HCT116 (cell line): ENCODE results near the gene TSC2. TPM values are rescaled to one million over a fixed set of nuclear protein-coding genes. Genes with fewer than 3 reads are reported as not detected.

ENCODE experiments used
- ATAC-seq: fragments of 200-7000 bp; cut with Tn5 transposase; 2 replicates; pipeline ENCODE4 v1.9.1; 2020; ENCODE audit warnings: mild to moderate bottlenecking, moderate library complexity
- BruUV-seq: library from RNA; stranded (reverse); fragments of 400-500 nt; replicated peaks from 2 replicates; lab custom pipeline; 2021; lab: Mats Ljungman, UMichigan
- CTCF ChIA-PET: fragments of 300-600 bp; sonication (Branson Sonifier 250); formaldehyde crosslinking; loops from one replicate; lab custom pipeline; 2021; ENCODE audit warnings: antibody characterized with exemption; lab: Charles Lee
- POLR2A ChIA-PET: fragments of 300-600, 350-600 bp; sonication (Branson Sonifier 250); formaldehyde crosslinking; loops from one replicate; lab custom pipeline; 2021; ENCODE audit warnings: antibody characterized with exemption; lab: Charles Lee
- RAD21 ChIA-PET, 2 experiments: fragments of 300-600 bp; sonication (Branson Sonifier 250); formaldehyde crosslinking; loops; one replicate each; lab custom pipeline; 2023; ENCODE audit warnings: low total read pairs in 2 of 2; ENCODE audit not compliant: uncharacterized antibody in 2 of 2, unreplicated experiment in 2 of 2, low non-redundant PET in 1 of 2; lab: Charles Lee
- DNase-seq: peaks from one replicate; pipeline ENCODE4 v3.0.0-alpha.2; 2010; ENCODE audit warnings: low read depth, low spot score
- H2AFZ ChIP-seq: fragments of 200-600 bp; shearing (Covaris generic), sonication (generic); 2 replicates; pipeline ENCODE4 v1.6.1; 2017; ENCODE audit warnings: low read depth, mixed run types, mixed read lengths, antibody characterized with exemption, low read length; ENCODE audit not compliant: poor library complexity, severe bottlenecking
- H3K27ac ChIP-seq: 2 replicates; pipeline ENCODE4 v1.5.1; 2012; ENCODE audit warnings: low read depth, low read length
- H3K27me3 ChIP-seq: fragments of 200-600 bp; sonication (generic); 2 replicates; pipeline ENCODE4 v1.6.1; 2016; ENCODE audit warnings: mixed run types, low read length, mixed read lengths; ENCODE audit not compliant: insufficient read depth
- H3K36me3 ChIP-seq, 2 experiments: fragments of 200-500 bp in 1 of 2; fragments of 200-600 bp in 1 of 2; sonication (Bioruptor generic) in 1 of 2; sonication (generic) in 1 of 2; 2 replicates each; pipeline versions ENCODE4 v1.5.1 to v1.6.1; 2014 to 2016; ENCODE audit warnings: low read length in 2 of 2, inconsistent platforms in 1 of 2, mixed read lengths in 1 of 2, mixed run types in 1 of 2; ENCODE audit not compliant: insufficient read depth in 2 of 2, control insufficient read depth in 1 of 2
- H3K4me1 ChIP-seq, 2 experiments: fragments of 200-600 bp in 1 of 2; sonication (generic) in 1 of 2; 2 replicates each; pipeline versions ENCODE4 v1.5.1 to v1.6.1; 2012 to 2017; ENCODE audit warnings: low read length in 2 of 2, inconsistent platforms in 1 of 2, mild to moderate bottlenecking in 1 of 2, mixed read lengths in 1 of 2, mixed run types in 1 of 2, moderate library complexity in 1 of 2; ENCODE audit not compliant: insufficient read depth in 2 of 2, control insufficient read depth in 1 of 2
- H3K4me2 ChIP-seq: fragments of 200-600 bp; sonication (generic); 2 replicates; pipeline ENCODE4 v1.6.1; 2017; ENCODE audit warnings: mixed run types, low read length, mixed read lengths
- H3K4me3 ChIP-seq, 2 experiments: fragments of 200-600 bp in 1 of 2; sonication (generic) in 1 of 2; replicated peaks in 1 of 2; 2 replicates each; pipeline ENCODE4 v1.5.1; 2011 to 2016; ENCODE audit warnings: low read length in 2 of 2, control low read depth in 1 of 2, low read depth in 1 of 2, mild to moderate bottlenecking in 1 of 2, mixed read lengths in 1 of 2, mixed run types in 1 of 2
- H3K79me2 ChIP-seq: fragments of 200-600 bp; sonication (generic); 2 replicates; pipeline ENCODE4 v1.6.1; 2017; ENCODE audit warnings: mild to moderate bottlenecking, mixed run types, low read length, moderate library complexity, mixed read lengths; ENCODE audit not compliant: insufficient read depth
- H3K9ac ChIP-seq: fragments of 200-600 bp; sonication (generic); 2 replicates; pipeline ENCODE4 v1.6.1; 2016; ENCODE audit warnings: low read length, mixed read lengths
- H3K9me2 ChIP-seq: fragments of 200-600 bp; sonication (generic), shearing (Covaris generic); 2 replicates; pipeline ENCODE4 v1.6.1; 2017; ENCODE audit warnings: mixed run types, mild to moderate bottlenecking, moderate library complexity; ENCODE audit not compliant: insufficient read depth
- H3K9me3 ChIP-seq, 2 experiments: fragments of 200-500 bp in 1 of 2; fragments of 200-600 bp in 1 of 2; sonication (Bioruptor generic) in 1 of 2; sonication (generic) in 1 of 2; 2 replicates each; pipeline ENCODE4 v1.6.1; 2014 to 2017; ENCODE audit warnings: low read length in 2 of 2, mixed read lengths in 2 of 2, inconsistent platforms in 1 of 2, low read depth in 1 of 2, mild to moderate bottlenecking in 1 of 2, mixed run types in 1 of 2, moderate library complexity in 1 of 2; ENCODE audit not compliant: control insufficient read depth in 1 of 2, insufficient read depth in 1 of 2
- H4K20me1 ChIP-seq: fragments of 200-600 bp; sonication (generic), shearing (Covaris generic); 2 replicates; pipeline ENCODE4 v1.6.1; 2017; ENCODE audit warnings: mixed run types, mild to moderate bottlenecking, moderate library complexity; ENCODE audit not compliant: insufficient read depth
- CBX3 ChIP-seq: IDR thresholded peaks from 2 replicates; pipeline ENCODE4 v1.6.1; 2012; ENCODE audit warnings: low read depth
- CEBPB ChIP-seq: IDR thresholded peaks from 2 replicates; pipeline ENCODE4 v1.6.1; 2012; ENCODE audit warnings: low read depth
- EGR1 ChIP-seq: IDR thresholded peaks from 2 replicates; pipeline ENCODE4 v1.6.1; 2012; ENCODE audit warnings: low read depth
- EZH2 ChIP-seq: fragments of 200-600 bp; sonication (generic); IDR thresholded peaks from 2 replicates; pipeline ENCODE4 v1.6.1; 2017; ENCODE audit warnings: antibody characterized with exemption, mixed run types
- EZH2phosphoT487 ChIP-seq: fragments of 200-600 bp; IDR thresholded peaks from 2 replicates; pipeline ENCODE4 v1.6.1; 2018; ENCODE audit warnings: antibody characterized with exemption, borderline replicate concordance
- JUND ChIP-seq: IDR thresholded peaks from 2 replicates; pipeline ENCODE4 v1.6.1; 2012
- MAX ChIP-seq: IDR thresholded peaks from 2 replicates; pipeline ENCODE4 v1.6.1; 2012
- POLR2AphosphoS5 ChIP-seq: IDR thresholded peaks from 2 replicates; pipeline ENCODE4 v1.6.1; 2011; ENCODE audit warnings: mild to moderate bottlenecking, low read depth, low read length, moderate library complexity
- RAD21 ChIP-seq: IDR thresholded peaks from 2 replicates; pipeline ENCODE4 v1.6.1; 2012; ENCODE audit warnings: low read depth, mild to moderate bottlenecking
- SIN3A ChIP-seq: IDR thresholded peaks from 2 replicates; pipeline ENCODE4 v1.6.1; 2012; ENCODE audit warnings: low read depth
- intact Hi-C: fragments of 100-400 bp; cut with micrococcal nuclease; formaldehyde crosslinking; loops from 2 replicates; pipeline ENCODE4 v1.10.0; 2022
- total RNA-seq: library from RNA; stranded (reverse); gene quantifications from one replicate; pipeline ENCODE4 v1.2.1, GENCODE V29; 2021; ENCODE audit not compliant: unreplicated experiment
- TF ChIP-seq, protein P1 (sequence below): IDR thresholded peaks from 2 replicates; pipeline ENCODE4 v1.6.1; 2012

TSC2 gene
- total RNA-seq, 1 experiment from 2014 or later: 74.1 TPM

DNA sequence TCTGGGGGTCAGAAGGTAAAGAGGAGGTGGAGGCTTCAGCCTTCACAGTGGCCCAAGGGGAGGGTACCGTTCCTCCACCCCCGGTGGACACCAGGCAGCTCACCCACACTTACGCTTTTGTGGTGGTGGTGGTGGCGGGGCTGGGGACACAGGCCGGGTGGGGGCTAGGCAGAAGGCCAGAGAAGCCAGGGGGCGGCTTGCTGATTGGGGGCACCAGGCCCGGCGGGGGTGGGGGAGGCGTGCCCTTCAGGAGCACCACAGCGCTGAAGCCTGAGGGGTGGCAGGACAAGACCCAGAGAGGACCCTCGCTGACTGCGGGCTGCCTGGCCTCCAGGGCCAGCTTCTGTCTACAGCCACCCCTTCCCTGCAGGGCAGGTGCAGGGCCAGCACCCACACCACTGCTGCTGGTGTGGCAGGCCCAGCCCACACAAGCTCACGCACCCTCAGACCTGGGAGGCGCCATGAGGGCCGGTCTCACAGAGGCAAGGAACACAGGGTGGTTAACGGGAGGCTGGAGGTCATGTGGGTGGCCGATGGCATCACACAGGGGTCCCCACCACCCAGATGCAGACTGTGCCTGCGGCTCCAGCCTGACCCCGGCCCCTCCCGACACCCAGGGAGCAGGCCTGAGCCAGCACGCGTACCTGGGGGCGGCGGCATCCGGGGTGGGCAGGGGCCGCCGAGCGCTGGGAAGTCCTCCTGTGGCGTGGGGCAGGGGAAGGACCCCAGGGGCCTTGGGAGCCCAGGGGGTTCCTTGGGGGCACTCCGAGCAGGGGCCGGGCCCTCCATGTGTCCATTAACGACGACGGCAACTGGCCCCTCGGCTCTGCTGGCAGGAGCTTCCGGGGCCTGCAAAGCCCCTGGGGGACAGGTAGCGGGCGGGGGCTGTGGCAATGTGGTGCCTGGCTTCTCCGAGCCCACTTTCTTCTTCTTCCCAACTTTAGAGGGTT is 48.7 kb upstream of the TSC2 start:
- no peak overlapping the region for H2AFZ ChIP-seq
- no peak overlapping the region for H3K4me3 ChIP-seq
- DNase-seq: no peak
- BruUV-seq: no TSS peak
- no peak overlapping the region for H3K27ac ChIP-seq
- no peaks in the 10 kb centered on the region for H3K9me3 ChIP-seq
- ChIA-PET CTCF (no interaction called here), POLR2A (interaction anchor here (1.8 kb wide), 1 partner anchor 9 kb away, joined by 3 read pairs; no protein-coding TSS in a partner anchor), RAD21 (no interaction called here)
- no peaks in the 10 kb centered on the region for H3K9me2 ChIP-seq
- H3K9ac ChIP-seq: no peak overlapping the region
- peaks cover 28% of the 10 kb centered on the region for H3K79me2 ChIP-seq
- H3K4me1 ChIP-seq: peaks cover 2 to 7% of the 10 kb centered on the region in 2 experiments
- no peak overlapping the region for H3K4me2 ChIP-seq
- peaks cover 25 to 51% of the 10 kb centered on the region in 2 experiments; a peak in 3 of 4 replicates for H3K36me3 ChIP-seq
- H4K20me1 ChIP-seq: no peaks in the 10 kb centered on the region; the same call in 1 of the 2 replicates
- intact Hi-C loops: no loop called here
- no peak for ATAC-seq
- no peak for TF ChIP-seq SIN3A
- TF ChIP-seq MAX: no peak
- no peak for TF ChIP-seq EGR1
- TF ChIP-seq CBX3: no peak
- no peak for TF ChIP-seq POLR2AphosphoS5
- no peak for TF ChIP-seq JUND
- no peak for TF ChIP-seq RAD21
- TF ChIP-seq, protein P1, sequence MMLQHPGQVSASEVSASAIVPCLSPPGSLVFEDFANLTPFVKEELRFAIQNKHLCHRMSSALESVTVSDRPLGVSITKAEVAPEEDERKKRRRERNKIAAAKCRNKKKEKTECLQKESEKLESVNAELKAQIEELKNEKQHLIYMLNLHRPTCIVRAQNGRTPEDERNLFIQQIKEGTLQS: no peak
- no peak for TF ChIP-seq EZH2phosphoT487
- no peak for TF ChIP-seq EZH2
- TF ChIP-seq CEBPB: no peak
- H3K27me3 ChIP-seq: no peaks in the 10 kb centered on the region
